K562 (cell line): Measurements from ENCODE around the gene FAM131C. TPM values are rescaled to one million over a fixed set of nuclear protein-coding genes. Genes with fewer than 3 reads are reported as not detected.

Experiments used
- ATAC-seq: fragments of 200-7000 bp; cut with Tn5 transposase; 3 replicates; pipeline ENCODE4 v1.9.1; 2020; ENCODE audit warnings: moderate library complexity
- BruUV-seq: library from RNA; stranded (reverse); fragments of 400-500 nt; replicated peaks from 2 replicates; lab custom pipeline; 2021; lab: Mats Ljungman, UMichigan
- CTCF ChIA-PET: fragments of 300-600 bp; formaldehyde crosslinking; extraction: SDS; loops from one replicate; lab custom pipeline; 2021; ENCODE audit warnings: low intra/inter-chr PET ratio; lab: Yijun Ruan, JAX
- POLR2A ChIA-PET: fragments of 300-600, 350-650 bp; sonication (Branson Sonifier 250); formaldehyde crosslinking; extraction: SDS; loops from one replicate; lab custom pipeline; 2021; ENCODE audit warnings: antibody characterized with exemption, inconsistent platforms; lab: Yijun Ruan, JAX
- DNase-seq, 4 experiments: peaks; one replicate each; pipeline versions ENCODE4 v3.0.0 to v3.0.0-alpha.2; 2011 to 2018; ENCODE audit warnings: low spot score in 3 of 4, mixed read lengths in 3 of 4; ENCODE audit errors: extremely low read depth in 1 of 4
- FAIRE-seq: peaks from 2 replicates; lab custom pipeline; 2011; peaks lifted over from hg19 to GRCh38; lab: Jason Lieb, UNC
- H2AFZ ChIP-seq: 2 replicates; pipeline ENCODE4 v1.6.0; 2011; ENCODE audit warnings: low read depth, low read length, control low read depth, inconsistent platforms
- H3K27ac ChIP-seq: fragments of 200-600 bp; 3 replicates; pipeline ENCODE4 v1.8.0; 2011; ENCODE audit warnings: low read depth, mild to moderate bottlenecking, control low read depth, inconsistent platforms, low read length, moderate library complexity, mixed read lengths; ENCODE audit errors: extremely low read depth
- H3K27me3 ChIP-seq, 2 experiments: fragments of 300-600 bp in 1 of 2; 2 replicates in 1 of 2; 3 replicates in 1 of 2; pipeline versions ENCODE4 v1.6.0 to v1.8.0; 2011; ENCODE audit warnings: inconsistent platforms in 2 of 2, low read length in 2 of 2, mild to moderate bottlenecking in 1 of 2, mixed read lengths in 1 of 2, moderate library complexity in 1 of 2; ENCODE audit not compliant: control insufficient read depth in 2 of 2, insufficient read depth in 2 of 2
- H3K36me3 ChIP-seq: fragments of 300-600 bp; 3 replicates; pipeline ENCODE4 v1.8.0; 2011; ENCODE audit warnings: mild to moderate bottlenecking, low read length, inconsistent platforms; ENCODE audit not compliant: control insufficient read depth, insufficient read depth
- H3K4me1 ChIP-seq, 2 experiments: fragments of 200-600 bp in 1 of 2; replicated peaks in 1 of 2; 2 replicates in 1 of 2; 3 replicates in 1 of 2; pipeline versions ENCODE4 v1.5.1 to v1.8.0; 2011; ENCODE audit warnings: inconsistent platforms in 2 of 2, low read length in 2 of 2, mild to moderate bottlenecking in 1 of 2, mixed read lengths in 1 of 2, moderate library complexity in 1 of 2; ENCODE audit not compliant: control insufficient read depth in 2 of 2, insufficient read depth in 2 of 2
- H3K4me2 ChIP-seq: 2 replicates; pipeline ENCODE4 v1.6.1; 2011; ENCODE audit warnings: low read length, control low read depth, inconsistent platforms, mixed read lengths; ENCODE audit not compliant: insufficient read depth
- H3K4me3 ChIP-seq: fragments of 200-600 bp; sonication (generic), shearing (Covaris generic); 2 replicates; pipeline ENCODE4 v1.5.1; 2016; ENCODE audit warnings: control low read depth, inconsistent platforms
- H3K79me2 ChIP-seq: fragments of 200-600 bp; 3 replicates; pipeline ENCODE4 v1.8.0; 2011; ENCODE audit warnings: low read length, inconsistent platforms; ENCODE audit not compliant: control insufficient read depth, insufficient read depth
- H3K9ac ChIP-seq, 2 experiments: 2 replicates each; pipeline versions ENCODE4 v1.6.0 to v1.6.1; 2011; ENCODE audit warnings: low read depth in 2 of 2, low read length in 2 of 2, control low read depth in 1 of 2, inconsistent platforms in 1 of 2, mild to moderate bottlenecking in 1 of 2, mixed read lengths in 1 of 2; ENCODE audit not compliant: insufficient read depth in 1 of 2
- H3K9me1 ChIP-seq: one replicate; pipeline ENCODE4 v1.6.0; 2011; ENCODE audit warnings: inconsistent platforms, mild to moderate bottlenecking, low read length, moderate library complexity; ENCODE audit not compliant: control insufficient read depth, insufficient read depth
- H3K9me3 ChIP-seq: replicated peaks from 2 replicates; pipeline ENCODE4 v1.5.1; 2011; ENCODE audit warnings: low read depth, low read length, inconsistent platforms; ENCODE audit not compliant: control insufficient read depth, insufficient read depth
- H4K20me1 ChIP-seq: replicated peaks from 2 replicates; pipeline ENCODE4 v1.6.1; 2011; ENCODE audit warnings: low read length, inconsistent platforms, mixed read lengths; ENCODE audit not compliant: control insufficient read depth, insufficient read depth
- BHLHE40 ChIP-seq: IDR thresholded peaks from 2 replicates; pipeline ENCODE4 v1.6.1; 2011; ENCODE audit warnings: low read length, improper control_type of control experiment
- E2F6 ChIP-seq, 2 experiments: IDR thresholded peaks; 2 replicates each; pipeline ENCODE4 v1.6.1; 2011; ENCODE audit warnings: borderline replicate concordance in 1 of 2, control low read depth in 1 of 2, low read depth in 1 of 2, low read length in 1 of 2, mild to moderate bottlenecking in 1 of 2, mixed read lengths in 1 of 2, moderate library complexity in 1 of 2; ENCODE audit not compliant: insufficient read depth in 1 of 2, insufficient read length in 1 of 2, poor library complexity in 1 of 2, severe bottlenecking in 1 of 2; ENCODE audit errors: extremely low read depth in 1 of 2
- NRF1 ChIP-seq, 2 experiments: fragments of 450-650 bp; IDR thresholded peaks in 1 of 2; conservative IDR thresholded peaks in 1 of 2; 2 replicates each; pipeline ENCODE4 v1.6.1; 2014; ENCODE audit warnings: mild to moderate bottlenecking in 2 of 2
- ZNF696 ChIP-seq: fragments of 250-450 bp; sonication (Bioruptor Pico); conservative IDR thresholded peaks from 2 replicates; pipeline ENCODE4 v1.4.0; 2020; ENCODE audit warnings: mild to moderate bottlenecking, moderate library complexity
- WGBS: fragments of 100-300 bp; shearing (Covaris generic); methylation state at CpG from one replicate; pipeline ENCODE4 v1.1.6; 2016; ENCODE audit warnings: low coverage, mixed read lengths; ENCODE audit not compliant: insufficient coverage; ENCODE audit errors: missing lambda C conversion rate; 5-methylcytosine and 5-hydroxymethylcytosine counted together
- in situ Hi-C: fragments of 300-500 bp; cut with MboI; formaldehyde crosslinking; loops from 4 replicates; pipeline ENCODE4 v1.15.0; 2018; ENCODE audit warnings: inconsistent platforms, mixed read lengths
- intact Hi-C: fragments of 100-400 bp; cut with micrococcal nuclease; formaldehyde crosslinking; loops from 2 replicates; pipeline ENCODE4 v1.14.2; 2022
- polyA plus RNA-seq, 8 experiments: library from polyadenylated mRNA; depleted of rRNA in 4 of 8; stranded (reverse) in 5 of 8; unstranded in 3 of 8; fragments of >200 nt; fragmentation: Nextera tagmentation in 2 of 8; fragmentation: Illumina TruSeq in 1 of 8; extraction: Ambion mirVana in 2 of 8; extraction: Trizol in 1 of 8; gene quantifications; 2 replicates each; pipeline versions ENCODE4 v1.2.1 to v1.2.3, GENCODE V29; 2011 to 2014; ENCODE audit warnings: inconsistent platforms in 1 of 8, missing spikeins in 1 of 8
- total RNA-seq, 7 experiments: library from RNA; depleted of rRNA in 6 of 7; stranded (reverse); fragments of >200 nt in 6 of 7; fragmentation: Illumina TruSeq in 2 of 7; extraction: Trizol in 2 of 7; gene quantifications; 2 replicates each; pipeline versions ENCODE4 v1.2.1 to v1.2.3, GENCODE V29; 2011 to 2021; ENCODE audit warnings: low replicate concordance in 1 of 7

The FAM131C gene
- total and polyA plus RNA-seq, 9 of the 15 experiments (the other 6 are each of a cell fraction or from before 2014, with no cell fraction given) = 0.10 to 0.29 (median 0.16) TPM; not detected in 6

- Histone ChIP-seq H3K27me3 (peaks cover 8 to 26% of the 10 kb centered on the region in 2 experiments; a peak in 4 of 5 replicates), H3K9me1 (no peaks in the 10 kb centered on the region), H3K4me2 (no peak overlapping the region), H3K4me3 (no peak overlapping the region), H3K36me3 (no peaks in the 10 kb centered on the region), H3K4me1 (peaks cover 7 to 27% of the 10 kb centered on the region in 2 experiments; a peak in 4 of 5 replicates), H3K79me2 (no peaks in the 10 kb centered on the region), H3K27ac (no peak overlapping the region), H4K20me1 (no peaks in the 10 kb centered on the region), H3K9ac (peak overlapping the region in 1 of 2 experiments; percentile 77; a peak in 2 of 4 replicates), H3K9me3 (no peaks in the 10 kb centered on the region), H2AFZ (no peak overlapping the region; the same call in 1 of the 2 replicates)
- intact Hi-C loops (no loop called here), in situ Hi-C loops (no loop called here)
- POLR2A ChIA-PET = interaction anchor here (0.5 to 1.2 kb wide), 8 partner anchors 9 to 509 kb away, joined by 3 to 5 read pairs (median 4); no protein-coding TSS in a partner anchor
- 9% methylated on average over 9 of the region's 9 CpGs for WGBS
- TF ChIP-seq E2F6 (IDR thresholded peaks at IDR 0.05; ENCODE audit: borderline replicate concordance in 1 of 2, extremely low read depth in 1 of 2, insufficient read depth in 1 of 2, insufficient read length in 1 of 2, low read depth in 1 of 2, low read length in 1 of 2, poor library complexity in 1 of 2, severe bottlenecking in 1 of 2) = peak in 1 of 2 experiments; percentile 21
- peak; percentile 22; the same call in 1 of the 2 replicates for TF ChIP-seq BHLHE40
- TF ChIP-seq NRF1 (conservative IDR thresholded peaks at IDR 0.05 in 1 of 2, IDR thresholded peaks at IDR 0.05 in 1 of 2) = 0 out of 4 replicates have a peak, but pooled peaks of 1 of the 2 experiments have one; percentile 12
- no peak for TF ChIP-seq ZNF696 (CRISPR knock-in tag)
- ATAC-seq = peak; percentile 20; the same call in 2 of the 3 replicates
- peak; percentile 72 for FAIRE-seq
- no peak for DNase-seq
- BruUV-seq = no TSS peak
- CTCF ChIA-PET = no interaction called here
These were observed 20.2 kb upstream of the FAM131C start for GRCh38 chr1:16093611-16094010.
